WTC11 (cell line): ENCODE data around the gene FARSA. TPM values are rescaled to one million over a fixed set of nuclear protein-coding genes. Genes with fewer than 3 reads are reported as not detected.

ENCODE experiments used
- ATAC-seq: fragments of 200-7000 bp; cut with Tn5 transposase; 2 replicates; pipeline ENCODE4 v1.10.0; 2021; ENCODE audit warnings: mild to moderate bottlenecking, moderate library complexity
- CTCF ChIA-PET: fragments of 300-600 bp; sonication (Branson Sonifier 250); formaldehyde crosslinking; loops from one replicate; lab custom pipeline; 2021; ENCODE audit warnings: antibody characterized with exemption; lab: Charles Lee
- POLR2A ChIA-PET: fragments of 350-600 bp; sonication (Branson Sonifier 250); formaldehyde crosslinking; loops from one replicate; lab custom pipeline; 2021; ENCODE audit warnings: antibody characterized with exemption; lab: Charles Lee
- DNase-seq: peaks from one replicate; pipeline ENCODE4 v3.0.0; 2021; ENCODE audit warnings: low spot score
- H3K27ac Mint-ChIP-seq: 2 replicates; pipeline ENCODE4 v1.8.0; 2021; ENCODE audit warnings: mixed read lengths
- H3K27me3 Mint-ChIP-seq: 2 replicates; pipeline ENCODE4 v1.8.0; 2021; ENCODE audit warnings: low read depth, mild to moderate bottlenecking, moderate library complexity, mixed read lengths
- H3K36me3 Mint-ChIP-seq: 2 replicates; pipeline ENCODE4 v1.8.0; 2021; ENCODE audit warnings: mixed read lengths
- H3K4me1 Mint-ChIP-seq: 2 replicates; pipeline ENCODE4 v1.8.0; 2022; ENCODE audit warnings: mixed read lengths
- H3K4me3 Mint-ChIP-seq: 2 replicates; pipeline ENCODE4 v1.8.0; 2021; ENCODE audit warnings: mild to moderate bottlenecking, moderate library complexity, mixed read lengths
- H3K9me3 Mint-ChIP-seq: 2 replicates; pipeline ENCODE4 v1.8.0; 2021; ENCODE audit warnings: mixed read lengths
- AFF4 ChIP-seq: sonication (generic); formaldehyde crosslinking; IDR thresholded peaks from 2 replicates; pipeline ENCODE4 v1.8.1; 2023; ENCODE audit warnings: mild to moderate bottlenecking, missing genetic modification reagents, borderline replicate concordance
- AR ChIP-seq: fragments of 250-450 bp; sonication (Bioruptor Pico); IDR thresholded peaks from 2 replicates; pipeline ENCODE4 v1.9.0; 2021; ENCODE audit warnings: mild to moderate bottlenecking
- CREM ChIP-seq: sonication (generic); formaldehyde crosslinking; IDR thresholded peaks from 2 replicates; pipeline ENCODE4 v1.8.1; 2022; ENCODE audit warnings: mild to moderate bottlenecking, missing genetic modification reagents, moderate library complexity
- CTCF ChIP-seq: fragments of 200-600 bp; IDR thresholded peaks from 2 replicates; pipeline ENCODE4 v1.8.0; 2022; ENCODE audit warnings: antibody characterized with exemption
- E2F4 ChIP-seq: sonication (generic); formaldehyde crosslinking; IDR thresholded peaks from 2 replicates; pipeline ENCODE4 v1.8.1; 2022; ENCODE audit warnings: low read depth, mild to moderate bottlenecking, moderate library complexity, missing genetic modification reagents, borderline replicate concordance
- E2F5 ChIP-seq: sonication (generic); formaldehyde crosslinking; IDR thresholded peaks from 2 replicates; pipeline ENCODE4 v1.8.1; 2022; ENCODE audit warnings: mild to moderate bottlenecking, moderate library complexity, missing genetic modification reagents
- FOXP1 ChIP-seq: sonication (generic); formaldehyde crosslinking; IDR thresholded peaks from 2 replicates; pipeline ENCODE4 v1.8.0; 2022; ENCODE audit warnings: missing genetic modification reagents, mild to moderate bottlenecking, moderate library complexity, borderline replicate concordance
- GABPB1 ChIP-seq: sonication (generic); formaldehyde crosslinking; IDR thresholded peaks from 2 replicates; pipeline ENCODE4 v1.8.1; 2023; ENCODE audit warnings: mild to moderate bottlenecking, missing genetic modification reagents
- GRHL2 ChIP-seq: fragments of 250-450 bp; sonication (Bioruptor Pico); IDR thresholded peaks from 2 replicates; pipeline ENCODE4 v1.8.0; 2022; ENCODE audit warnings: mild to moderate bottlenecking, moderate library complexity; ENCODE audit not compliant: insufficient replicate concordance, severe bottlenecking
- HMGXB4 ChIP-seq: sonication (generic); formaldehyde crosslinking; IDR thresholded peaks from 2 replicates; pipeline ENCODE4 v1.8.1; 2023; ENCODE audit warnings: mild to moderate bottlenecking, moderate library complexity, missing genetic modification reagents
- NFATC4 ChIP-seq: fragments of 250-450 bp; sonication (Bioruptor Pico); IDR thresholded peaks from 2 replicates; pipeline ENCODE4 v1.9.0; 2021; ENCODE audit warnings: mild to moderate bottlenecking
- PRRX2 ChIP-seq: fragments of 250-450 bp; sonication (Bioruptor Pico); IDR thresholded peaks from 2 replicates; pipeline ENCODE4 v1.8.0; 2021; ENCODE audit warnings: mild to moderate bottlenecking
- TEAD1 ChIP-seq: sonication (generic); formaldehyde crosslinking; IDR thresholded peaks from 2 replicates; pipeline ENCODE4 v1.8.0; 2022; ENCODE audit warnings: mild to moderate bottlenecking, missing genetic modification reagents
- TEAD4 ChIP-seq: sonication (generic); formaldehyde crosslinking; IDR thresholded peaks from 2 replicates; pipeline ENCODE4 v1.8.0; 2022; ENCODE audit warnings: mild to moderate bottlenecking, missing genetic modification reagents
- ZNF219 ChIP-seq: sonication (generic); formaldehyde crosslinking; IDR thresholded peaks from 2 replicates; pipeline ENCODE4 v1.8.0; 2023; ENCODE audit warnings: missing genetic modification reagents, mild to moderate bottlenecking, borderline replicate concordance
- ZNF396 ChIP-seq: fragments of 250-450 bp; sonication (Bioruptor Pico); IDR thresholded peaks from 2 replicates; pipeline ENCODE4 v1.8.0; 2021; ENCODE audit warnings: mild to moderate bottlenecking, moderate library complexity, borderline replicate concordance
- ZNF416 ChIP-seq: fragments of 250-450 bp; sonication (Bioruptor Pico); IDR thresholded peaks from 2 replicates; pipeline ENCODE4 v1.9.0; 2021; ENCODE audit warnings: mild to moderate bottlenecking, inconsistent platforms
- ZNF423 ChIP-seq: fragments of 250-450 bp; sonication (Bioruptor Pico); IDR thresholded peaks from 2 replicates; pipeline ENCODE4 v2.1.2; 2022; ENCODE audit warnings: mild to moderate bottlenecking, moderate library complexity
- ZNF671 ChIP-seq: fragments of 250-450 bp; sonication (Bioruptor Pico); IDR thresholded peaks from 2 replicates; pipeline ENCODE4 v1.8.0; 2021; ENCODE audit warnings: mild to moderate bottlenecking
- ZSCAN18 ChIP-seq: fragments of 250-450 bp; sonication (Bioruptor Pico); IDR thresholded peaks from 2 replicates; pipeline ENCODE4 v2.1.2; 2022; ENCODE audit warnings: mild to moderate bottlenecking, moderate library complexity
- total RNA-seq: library from RNA; stranded (reverse); gene quantifications from 3 replicates; pipeline ENCODE4 v1.2.3, GENCODE V29; 2021

The FARSA gene
- total RNA-seq, 1 experiment from 2014 or later, result 108 TPM

GRCh38 chr19:12885749-12886650 is 47.5 kb downstream of the FARSA start:
- ChIA-PET POLR2A (interaction anchor here (0.6 to 2.9 kb wide), 15 partner anchors 13 to 210 kb away, joined by 3 to 18 read pairs (median 3); partner anchors contain the start of genes CALR, GET3, RNASEH2A and TNPO2), CTCF (interaction anchor here (0.5 to 2.8 kb wide), 44 partner anchors 11 to 1594 kb away, joined by 3 to 63 read pairs (median 5); partner anchors contain the start of genes CALR, FARSA, GET3 and JUNB)
- Mint-ChIP-seq H3K4me1 (peaks cover 11% of the 10 kb centered on the region), H3K27ac (no peak overlapping the region), H3K9me3 (peaks cover 5% of the 10 kb centered on the region), H3K4me3 (peak overlapping the region; percentile 72), H3K36me3 (peaks cover 8% of the 10 kb centered on the region; the same call in 1 of the 2 replicates), H3K27me3 (peaks cover 47% of the 10 kb centered on the region)
- DNase-seq, result peak; percentile 56
- ATAC-seq, result no peak
- TF ChIP-seq E2F4 (CRISPR knock-in tag) (0 out of 2 replicates have a peak, but pooled peaks have one; percentile 23), TEAD1 (0 out of 2 replicates have a peak, but pooled peaks have one; percentile 12), ZNF416 (CRISPR knock-in tag) (no peak), E2F5 (no peak), ZSCAN18 (CRISPR knock-in tag) (no peak), GABPB1 (CRISPR knock-in tag) (no peak), CREM (CRISPR knock-in tag) (0 out of 2 replicates have a peak, but pooled peaks have one; percentile 3), ZNF396 (no peak), ZNF671 (no peak), ZNF423 (peak; percentile 0; the same call in 1 of the 2 replicates), CTCF (0 out of 2 replicates have a peak, but pooled peaks have one; percentile 6), GRHL2 (CRISPR knock-in tag) (no peak), TEAD4 (0 out of 2 replicates have a peak, but pooled peaks have one; percentile 21), AR (no peak), PRRX2 (CRISPR knock-in tag) (no peak), HMGXB4 (CRISPR knock-in tag) (peak; percentile 50; the same call in 1 of the 2 replicates), FOXP1 (no peak), ZNF219 (CRISPR knock-in tag) (no peak), AFF4 (CRISPR knock-in tag) (no peak), NFATC4 (no peak)
